T-helper 22 cell (primary cell): Measurements from ENCODE around the gene GPRIN3.
A peak's percentile ranks its signal among the peaks of the same experiment; 100 is the strongest.

Experiments used
- DNase-seq: peaks from one replicate; pipeline ENCODE4 v3.0.0-alpha.2; 2020; ENCODE audit warnings: low read depth

Gene GPRIN3

DNA sequence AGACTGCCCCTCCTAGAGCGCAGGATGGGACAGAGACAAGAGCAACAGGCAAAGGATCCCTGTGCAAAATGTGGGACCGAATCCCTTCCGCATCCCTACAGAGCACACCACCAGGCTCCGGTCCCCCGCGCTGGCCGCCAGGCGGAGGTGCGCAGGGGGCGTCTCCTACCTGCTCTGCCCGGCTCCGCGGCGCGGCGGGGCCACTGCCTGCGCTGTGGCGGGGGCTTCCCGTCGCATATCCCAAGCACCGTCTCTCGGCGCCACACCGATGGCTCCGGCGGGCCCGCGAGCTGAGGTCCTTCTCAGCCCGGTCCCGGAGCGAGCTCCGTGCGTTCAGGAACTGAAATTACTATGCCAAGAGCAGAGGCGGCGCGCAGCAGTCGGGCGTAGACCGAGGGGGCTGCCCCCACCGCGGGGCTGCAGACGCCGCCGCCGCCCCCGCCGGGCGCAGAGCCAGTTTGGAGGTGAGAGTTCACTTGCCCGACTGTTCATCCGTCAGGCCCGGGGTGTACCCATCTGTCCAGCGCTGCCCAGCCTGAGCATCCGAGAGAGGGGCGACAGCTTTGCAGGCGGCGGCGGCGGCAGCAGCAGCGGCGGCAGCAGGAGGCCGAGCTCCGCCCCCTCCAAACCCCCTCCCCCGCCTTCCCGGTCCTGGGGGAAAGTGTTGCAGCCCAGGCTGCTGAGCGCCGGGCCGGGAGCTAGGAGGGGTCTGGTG, at the start of gene GPRIN3:
Gene GPRIN3, minus strand, starts transcription at position 355 of the 715 bp plus-strand sequence. CDS start 57,690 bp downstream, outside the sequence.
- peak; percentile 44 for DNase-seq

DNA sequence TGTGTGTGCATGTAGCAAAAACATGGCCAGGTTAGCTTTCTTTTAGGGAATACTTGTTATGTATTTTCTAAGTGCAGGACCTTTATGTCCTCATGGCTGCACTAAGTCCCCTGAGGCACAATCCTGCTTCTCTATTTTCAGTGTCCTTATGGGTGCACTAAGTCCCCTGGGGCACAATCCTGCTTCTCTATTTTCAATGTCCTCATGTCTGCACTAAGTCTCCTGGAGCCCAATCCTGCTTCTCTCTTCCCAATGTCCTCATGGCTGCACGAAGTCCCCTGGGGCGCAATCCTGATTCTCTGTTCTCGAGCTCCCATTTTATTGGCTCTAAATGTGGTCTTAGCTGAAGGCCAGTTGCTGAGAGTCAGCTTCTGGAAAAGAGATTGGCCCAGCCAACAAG, 49.7 kb upstream of the GPRIN3 start:
- DNase-seq: no peak

DNA sequence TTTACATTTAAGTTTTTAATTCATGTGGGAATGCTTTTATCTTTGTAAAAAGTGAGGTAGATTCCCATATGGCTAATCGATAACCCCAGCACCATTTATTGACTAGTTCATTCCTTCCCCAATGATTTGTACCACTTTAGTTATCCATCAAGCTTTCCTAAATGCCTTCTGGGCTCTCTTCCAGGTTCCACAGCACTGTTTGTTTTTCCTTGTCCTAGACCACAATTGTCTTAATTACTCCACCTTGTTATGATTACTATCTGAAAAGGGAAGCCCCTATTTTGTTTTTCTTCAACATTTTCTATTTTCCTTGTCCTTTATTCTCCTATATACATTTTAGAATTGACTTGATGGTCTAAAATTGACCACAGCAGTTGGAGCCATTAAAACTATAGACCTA, 48.5 kb upstream of the GPRIN3 start:
- DNase-seq: no peak

DNA sequence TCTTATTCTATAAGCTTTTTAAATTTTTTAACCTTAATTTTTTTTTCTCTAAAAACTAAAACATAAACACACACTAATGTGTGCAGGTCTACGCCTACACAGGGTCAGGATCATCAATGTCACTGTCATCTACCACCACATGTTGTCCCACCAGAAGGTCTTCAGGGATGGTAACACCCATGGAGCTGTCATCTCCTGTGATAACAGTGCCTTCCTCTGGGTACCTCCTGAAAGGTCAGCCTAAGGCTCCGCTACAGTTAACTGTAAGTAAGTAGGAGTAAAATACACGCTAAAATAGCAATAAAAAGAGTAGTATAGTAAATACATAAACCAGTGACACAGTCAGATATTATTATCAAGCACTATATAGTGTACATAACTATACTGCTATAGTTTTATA, 45.9 kb upstream of the GPRIN3 start:
- no peak for DNase-seq

DNA sequence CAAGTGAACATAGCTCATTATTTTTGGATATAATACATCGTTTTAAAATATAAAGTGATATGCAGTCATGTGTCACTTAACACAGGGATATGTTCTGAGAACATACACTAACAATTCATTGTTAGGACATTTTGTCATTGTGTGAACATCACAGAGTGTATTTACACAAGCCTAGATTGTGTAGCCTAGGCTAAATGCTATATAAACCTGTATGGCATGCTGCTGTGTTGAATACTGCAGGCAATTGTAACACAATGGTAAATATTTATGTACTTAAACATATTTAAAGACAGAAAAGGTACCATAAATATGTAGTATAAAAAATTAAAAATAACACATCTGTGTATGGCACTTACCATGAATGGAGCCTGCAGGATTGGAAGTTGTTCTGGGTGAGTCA, 44.9 kb upstream of the GPRIN3 start:
- no peak for DNase-seq

DNA sequence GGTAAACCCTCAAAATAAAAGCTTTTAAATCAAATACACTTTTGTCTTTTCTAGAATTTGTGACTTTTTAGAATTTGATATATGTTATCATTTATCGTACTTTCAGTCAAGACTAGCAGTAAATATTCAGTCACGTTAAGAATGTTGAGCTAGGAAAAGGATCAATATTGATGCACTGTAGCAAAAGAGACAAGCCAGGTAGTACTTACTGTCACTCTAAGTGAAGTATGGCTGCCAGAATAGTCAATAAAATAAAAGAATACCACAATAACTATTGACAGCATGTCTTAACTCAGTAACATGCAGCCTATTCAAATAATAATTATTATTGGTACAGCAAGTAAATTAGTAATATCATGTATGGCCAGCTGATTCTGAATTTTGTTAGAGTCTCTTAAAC, 43.6 kb upstream of the GPRIN3 start:
- no peak for DNase-seq

DNA sequence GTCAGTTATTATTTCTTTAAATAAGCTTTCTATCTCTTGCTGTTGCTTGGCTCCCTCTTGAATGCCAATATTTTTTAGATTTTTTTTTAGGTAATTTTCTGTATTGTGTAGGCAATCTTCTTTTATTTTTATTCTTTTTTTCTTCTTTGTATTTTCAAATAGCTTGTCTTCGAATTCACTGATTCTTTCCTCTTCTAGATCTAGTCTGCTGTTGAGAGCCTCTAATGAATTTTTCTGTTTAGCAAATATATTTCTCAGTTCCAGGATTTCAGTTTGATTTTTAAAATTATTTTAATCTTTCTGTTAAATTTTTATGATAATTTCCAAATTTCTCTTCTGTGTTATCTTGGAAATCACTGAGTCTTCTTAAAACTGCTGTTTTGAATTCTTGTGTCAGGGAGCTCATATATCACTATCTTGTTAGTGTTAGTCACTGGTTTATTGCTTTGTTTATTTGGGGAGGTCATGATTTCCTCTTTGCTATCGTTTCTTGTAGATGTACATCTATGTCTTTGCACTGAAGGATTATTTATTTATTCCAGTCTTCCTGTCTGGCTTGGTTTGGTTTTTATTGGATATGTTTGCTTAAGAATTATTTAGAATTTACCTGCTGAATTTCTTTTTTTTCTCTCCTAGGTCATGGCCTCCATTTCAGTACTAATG, 39.9 kb upstream of the GPRIN3 start:
- DNase-seq: no peak

DNA sequence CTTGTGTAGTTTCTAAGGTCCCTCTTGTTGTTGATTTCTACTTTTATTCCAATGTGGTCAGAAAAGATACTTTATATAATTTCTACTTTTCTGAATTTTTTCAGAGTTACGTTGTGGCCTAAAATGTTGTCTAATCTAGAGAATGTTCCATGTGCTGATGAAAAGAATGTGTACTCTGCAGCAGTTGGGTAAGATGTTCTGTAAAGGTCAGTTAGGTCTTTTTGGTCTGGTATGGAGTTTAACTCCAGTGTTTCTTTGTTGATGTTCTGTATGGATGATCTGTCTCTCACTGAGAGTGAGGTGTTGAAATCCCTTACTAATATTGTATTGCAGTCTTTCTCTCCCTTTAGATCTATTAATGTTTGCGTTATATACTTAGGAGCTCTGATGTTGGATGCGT, 37.0 kb upstream of the GPRIN3 start:
- DNase-seq: no peak

DNA sequence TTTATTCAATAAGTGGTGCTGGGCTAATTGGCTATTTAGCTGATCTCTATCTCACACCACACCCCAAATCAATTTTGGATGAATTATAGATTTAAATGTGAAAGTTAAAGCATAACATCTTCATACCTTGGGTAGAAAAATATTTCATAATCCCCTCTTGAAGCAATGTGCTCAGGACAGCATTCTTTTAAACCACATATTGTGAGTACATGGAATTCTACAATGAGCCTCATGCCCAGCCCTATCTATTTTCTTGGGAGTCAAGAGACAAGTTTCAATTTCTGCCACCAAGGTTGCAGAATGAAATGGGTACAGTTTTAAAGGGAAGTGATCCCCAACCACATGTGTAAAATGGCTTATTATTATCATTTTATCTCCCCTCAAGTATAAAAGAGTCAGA, 30.6 kb upstream of the GPRIN3 start:
- no peak for DNase-seq

DNA sequence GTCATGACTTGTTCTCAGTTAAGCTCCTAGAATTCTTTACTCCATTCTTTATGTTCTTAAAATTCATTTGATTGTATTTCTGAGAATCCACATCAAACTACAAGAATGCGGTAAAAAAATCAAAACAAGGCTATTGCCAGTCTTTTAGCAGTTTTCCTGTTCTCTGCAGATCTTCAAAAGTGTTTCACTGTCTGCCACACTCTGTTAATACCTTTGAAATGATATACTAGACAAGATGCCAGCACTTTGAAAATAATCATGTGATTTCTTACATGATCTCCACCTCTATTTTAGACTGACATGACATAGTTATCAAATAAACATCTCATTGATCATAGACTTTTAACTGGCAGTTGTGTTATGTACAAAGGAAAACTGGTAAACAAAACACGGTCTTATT, 30.1 kb upstream of the GPRIN3 start:
- no peak for DNase-seq

DNA sequence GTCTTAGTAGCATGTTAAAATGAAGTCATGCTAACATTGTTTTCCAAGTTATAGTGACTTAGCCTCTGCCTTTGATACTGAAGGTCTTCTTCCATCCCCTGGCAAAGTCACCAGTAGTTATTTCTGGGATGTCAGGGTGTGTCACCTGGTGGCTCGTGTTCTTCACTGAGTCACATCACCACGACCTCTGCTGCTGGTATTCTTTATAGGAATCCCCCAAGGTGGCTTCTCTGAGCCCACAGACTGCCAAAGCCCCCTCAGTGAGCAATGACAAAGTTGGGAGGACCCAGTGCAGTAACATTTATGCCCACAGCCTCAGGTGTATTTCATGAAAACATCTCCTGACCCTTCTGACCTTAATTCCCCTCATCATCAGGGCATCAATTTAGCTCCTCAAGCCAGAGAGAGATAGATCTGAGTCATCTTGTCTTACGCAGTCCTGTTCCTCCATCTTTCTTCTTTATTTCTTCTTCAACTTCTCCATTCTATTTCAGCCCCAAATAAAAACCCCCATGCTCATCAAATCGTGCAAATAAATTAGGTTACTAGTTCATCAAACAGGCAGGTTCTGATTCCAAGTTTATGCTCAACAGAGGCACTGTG, 29.3 kb upstream of the GPRIN3 start:
- no peak for DNase-seq

DNA sequence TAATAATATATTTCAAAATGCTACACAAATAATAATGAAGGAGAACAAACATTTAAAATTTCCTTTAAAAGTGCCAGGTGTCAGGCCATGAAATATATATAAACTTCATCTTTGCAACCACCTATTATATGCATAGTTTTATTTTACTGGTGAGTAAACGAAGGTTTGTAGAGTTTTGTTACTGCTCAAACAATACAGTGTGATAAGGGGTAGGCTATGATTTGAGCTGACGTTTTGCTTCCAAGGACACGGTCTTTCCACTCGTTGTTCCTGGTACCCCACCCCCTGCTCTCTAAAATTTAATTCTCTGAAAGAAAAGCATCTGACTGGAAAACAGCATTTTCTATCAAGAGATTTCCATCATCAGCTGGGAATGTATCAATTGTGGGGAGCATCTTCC, 27.2 kb upstream of the GPRIN3 start:
- DNase-seq: no peak

DNA sequence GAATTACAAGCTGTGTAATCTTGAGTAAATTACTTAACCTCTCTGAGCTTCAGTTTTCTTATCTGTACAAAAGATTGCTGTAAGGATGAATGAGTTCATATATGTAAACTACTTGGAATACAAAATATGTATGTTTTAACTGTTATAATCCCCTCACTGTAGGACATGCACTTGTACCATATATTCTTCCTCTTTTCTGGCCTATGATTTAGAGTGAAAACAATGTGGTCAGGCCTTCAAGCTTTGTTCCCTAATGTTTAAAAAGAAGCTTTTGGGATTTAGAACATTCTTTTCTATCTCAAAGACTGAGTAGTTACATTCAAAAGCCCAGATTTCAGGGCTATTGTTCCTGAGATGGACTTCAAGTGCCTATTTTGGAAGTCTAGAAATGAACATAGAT, 26.7 kb upstream of the GPRIN3 start:
- no peak for DNase-seq

DNA sequence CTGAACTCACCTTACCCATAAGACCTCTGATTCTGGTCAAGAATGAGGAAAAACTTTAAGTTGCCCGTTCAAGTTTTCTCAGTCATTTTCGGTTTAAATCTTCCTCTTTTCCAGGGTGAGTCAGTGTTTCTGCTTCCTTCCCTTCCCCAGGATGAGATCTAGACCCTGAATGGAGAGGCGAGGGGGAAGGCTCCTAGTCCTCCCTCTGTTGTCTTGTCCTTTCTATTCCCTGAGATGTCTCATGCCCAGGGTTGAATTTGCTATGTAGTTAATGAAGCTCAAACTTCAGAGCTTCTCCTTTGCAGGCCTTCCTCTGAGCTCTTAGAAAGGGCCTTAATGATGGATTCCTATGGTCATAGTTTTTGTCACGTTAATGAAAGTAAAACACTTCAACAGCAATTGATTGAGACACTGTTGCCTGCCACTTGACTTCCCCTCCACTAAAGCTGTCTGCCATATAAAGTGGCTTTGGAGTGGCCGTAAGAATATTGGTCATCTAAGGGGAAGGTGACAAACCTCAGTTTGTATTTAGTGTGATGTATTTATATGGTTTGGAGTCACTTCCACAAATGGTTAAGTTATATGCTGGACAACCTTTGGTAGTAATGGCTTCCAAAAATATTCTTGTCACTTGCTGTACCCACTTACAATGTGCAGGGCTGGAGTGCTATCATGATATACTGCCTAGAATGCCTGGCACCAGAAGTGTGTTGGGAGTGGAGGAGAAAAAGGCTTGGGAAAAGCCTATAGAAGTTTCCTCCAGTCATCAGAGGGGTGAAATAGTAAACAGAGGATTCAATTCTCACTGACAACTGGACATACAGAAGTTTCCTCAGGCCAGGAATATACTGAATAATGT, 24.3 kb upstream of the GPRIN3 start:
- no peak for DNase-seq

DNA sequence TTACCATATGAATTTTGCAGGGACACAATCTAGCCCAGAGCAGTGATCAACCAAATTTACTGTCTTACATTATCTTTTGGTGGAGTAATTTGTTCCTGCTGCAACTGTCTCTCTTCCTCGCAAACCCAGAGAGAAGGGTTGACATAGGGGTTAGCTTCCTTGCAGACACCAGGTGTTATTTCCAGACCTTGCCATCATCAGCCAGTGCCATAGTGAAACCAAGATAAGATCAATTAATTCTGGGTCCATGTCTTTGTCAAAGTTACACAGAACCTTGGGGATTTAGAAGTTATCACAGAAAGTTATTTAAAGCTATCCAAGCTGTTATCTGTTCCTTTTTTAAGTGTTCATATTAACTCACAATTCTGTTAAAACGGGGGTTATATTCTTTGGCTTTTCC, 23.6 kb upstream of the GPRIN3 start:
- no peak for DNase-seq

DNA sequence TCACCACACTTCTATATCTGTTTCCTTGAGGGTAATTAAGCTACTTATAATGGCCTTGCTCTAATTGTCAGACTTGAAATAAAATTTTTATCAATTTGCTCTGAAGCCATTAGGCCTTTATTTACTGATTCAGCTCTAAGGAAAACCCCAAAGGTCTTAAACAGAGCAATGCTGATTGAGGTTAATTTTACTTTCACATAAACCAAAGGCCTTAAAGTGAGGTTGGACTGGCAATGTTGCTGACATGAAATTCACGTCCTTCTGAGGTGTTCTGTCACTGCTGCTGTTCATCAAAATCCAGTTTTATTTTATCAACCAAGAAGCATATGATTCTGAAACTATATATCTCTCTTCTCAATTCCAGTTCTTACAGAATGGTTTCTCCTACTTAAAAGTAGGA, 21.7 kb upstream of the GPRIN3 start:
- DNase-seq: no peak

DNA sequence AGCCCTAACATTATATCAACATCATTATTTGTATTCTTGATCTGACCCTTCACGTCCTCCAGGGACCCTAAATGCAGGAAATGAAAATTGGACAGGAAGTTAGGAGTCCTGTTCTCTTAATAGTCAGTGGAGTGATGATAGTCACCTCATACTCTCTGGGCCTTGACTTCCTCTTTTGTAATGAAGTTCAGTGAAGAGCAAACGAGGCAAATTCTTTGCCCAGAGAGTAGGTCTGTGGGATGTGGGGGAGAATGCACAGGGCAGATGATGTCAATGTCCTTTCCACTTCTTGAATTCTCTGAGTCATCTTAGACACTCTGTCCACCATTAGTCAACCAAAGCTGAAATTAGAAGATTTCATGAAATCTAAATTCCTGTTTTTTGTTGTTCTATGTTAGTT, 17.1 kb upstream of the GPRIN3 start:
- no peak for DNase-seq

DNA sequence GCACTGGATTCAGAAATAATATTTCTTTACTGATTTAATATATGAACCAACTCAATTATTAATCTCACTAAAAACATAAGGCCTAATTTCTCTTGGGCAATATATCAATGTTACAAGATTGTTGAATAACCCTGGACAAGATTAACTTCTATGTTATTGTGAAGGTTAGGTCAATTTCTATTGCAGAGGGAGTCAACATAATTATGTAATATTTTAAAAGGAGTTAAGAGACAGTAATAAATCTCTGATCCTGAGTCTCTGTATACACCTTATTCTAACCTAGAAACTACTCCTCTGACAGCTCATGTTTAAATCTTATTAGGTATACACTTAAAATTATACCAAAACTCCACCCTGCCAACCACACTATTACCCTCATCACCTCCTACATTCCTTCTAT, 15.1 kb upstream of the GPRIN3 start:
- DNase-seq: no peak

DNA sequence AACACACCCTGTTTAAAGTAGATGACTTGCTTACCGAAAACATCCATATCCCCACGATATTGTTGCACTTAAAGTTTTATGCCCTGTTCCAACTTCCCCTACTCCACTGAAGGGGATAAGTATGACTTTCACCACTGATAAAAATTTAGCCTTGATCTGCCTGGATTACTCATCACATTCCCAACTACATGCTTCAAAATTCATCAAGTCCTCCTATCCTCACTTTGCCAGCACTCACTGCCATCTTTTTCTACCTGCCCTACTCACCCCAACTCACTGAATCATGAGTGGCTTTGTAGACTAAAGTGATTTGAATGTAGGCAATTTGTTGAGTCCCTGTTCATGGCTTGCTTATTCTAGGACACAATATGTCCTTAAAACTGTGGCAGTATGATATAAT, 12.2 kb upstream of the GPRIN3 start:
- no peak for DNase-seq

DNA sequence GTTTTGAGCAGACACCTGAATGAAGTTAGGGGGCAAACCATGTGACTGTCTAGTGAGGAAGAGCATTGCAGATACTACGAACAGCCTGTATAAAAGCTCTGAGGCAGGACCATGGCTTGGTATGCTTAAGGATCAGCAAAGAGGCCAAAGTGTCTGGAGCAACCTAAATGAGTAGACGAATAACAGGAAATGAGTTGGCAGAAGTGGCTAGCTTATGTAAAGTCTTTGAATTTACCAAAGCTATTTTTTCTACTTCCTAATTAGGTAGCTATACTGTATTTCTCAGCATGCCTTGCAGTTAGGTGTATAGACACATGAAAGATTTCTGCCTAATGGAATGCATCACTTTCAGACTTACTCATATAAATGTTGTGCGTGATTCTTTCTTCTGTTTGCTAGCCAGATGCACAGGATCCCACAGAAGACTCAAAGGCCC, 9.3 kb upstream of the GPRIN3 start:
- DNase-seq: no peak

DNA sequence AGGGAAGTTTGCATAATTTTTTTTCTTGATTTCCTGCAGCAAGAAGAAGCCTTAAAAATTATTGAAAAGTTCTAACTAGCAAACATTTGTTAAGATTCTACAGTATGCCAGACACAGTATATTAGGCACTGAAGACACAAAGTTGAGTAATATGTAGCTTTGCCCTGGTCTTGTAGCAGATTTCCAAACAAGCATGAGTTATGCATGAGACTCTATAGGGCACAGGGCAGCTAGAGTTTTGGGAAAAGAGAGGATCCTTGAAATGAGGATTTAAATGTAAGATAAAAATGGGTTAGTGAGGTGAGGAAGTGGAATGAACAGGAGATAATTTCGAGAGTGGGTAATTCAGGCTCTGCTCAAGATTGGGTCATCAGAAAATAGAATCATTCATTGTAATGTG, 8.6 kb upstream of the GPRIN3 start:
- DNase-seq: no peak

DNA sequence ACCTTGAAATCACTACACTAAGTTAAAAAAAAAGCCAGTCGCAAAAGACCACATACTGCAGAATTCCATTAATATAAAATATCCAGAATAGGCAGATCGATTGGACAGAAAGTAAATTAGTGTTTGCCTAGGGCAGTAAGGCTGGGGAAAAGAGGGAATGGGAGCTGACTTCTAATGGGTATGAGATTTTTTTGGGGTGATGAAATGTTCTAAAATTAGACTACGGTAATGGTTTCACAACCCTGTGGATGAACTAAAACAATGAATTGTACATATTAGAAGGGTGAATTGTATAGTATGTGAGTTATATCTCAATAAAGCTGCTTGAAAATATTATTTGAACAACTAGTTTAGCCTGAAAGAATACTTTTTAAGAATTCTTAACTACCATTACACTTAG, 6.7 kb upstream of the GPRIN3 start:
- no peak for DNase-seq

DNA sequence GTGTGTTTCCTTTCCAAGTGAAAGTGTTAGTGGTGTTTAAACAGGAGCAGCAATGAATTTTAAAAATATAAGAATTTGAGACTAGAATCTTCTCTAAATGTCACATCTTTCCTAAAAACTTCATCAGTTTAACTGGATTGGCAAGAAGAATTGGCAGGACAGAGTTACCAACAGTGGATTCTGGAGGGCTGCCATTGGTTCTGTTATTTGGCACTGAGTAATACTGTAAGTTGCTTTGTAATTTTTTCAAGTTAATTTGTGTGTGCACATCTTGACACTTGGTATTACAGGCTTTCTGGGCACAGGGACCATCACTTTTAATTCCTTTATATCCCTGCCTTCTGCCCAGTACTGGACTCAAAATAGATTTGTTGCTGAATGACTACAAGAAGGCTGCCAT, 4.5 kb upstream of the GPRIN3 start:
- no peak for DNase-seq
